Skeletal muscle cell (primary cell): ENCODE measurements around the gene ZNF346.
"Not testable (repeated sequence)": the region's sequence is repeated elsewhere in the genome, so short reads cannot be mapped to it uniquely, and the experiment has no call there.

ENCODE experiments used
- DNase-seq: peaks from one replicate; pipeline ENCODE4 v3.0.0-alpha.2; 2010; ENCODE audit warnings: low read depth
- H3K4me3 ChIP-seq: 2 replicates; pipeline ENCODE4 v1.5.1; 2011; ENCODE audit warnings: low read depth, mild to moderate bottlenecking, control low read depth, low read length, moderate library complexity

ZNF346 gene, protein sequence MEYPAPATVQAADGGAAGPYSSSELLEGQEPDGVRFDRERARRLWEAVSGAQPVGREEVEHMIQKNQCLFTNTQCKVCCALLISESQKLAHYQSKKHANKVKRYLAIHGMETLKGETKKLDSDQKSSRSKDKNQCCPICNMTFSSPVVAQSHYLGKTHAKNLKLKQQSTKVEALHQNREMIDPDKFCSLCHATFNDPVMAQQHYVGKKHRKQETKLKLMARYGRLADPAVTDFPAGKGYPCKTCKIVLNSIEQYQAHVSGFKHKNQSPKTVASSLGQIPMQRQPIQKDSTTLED

DNA sequence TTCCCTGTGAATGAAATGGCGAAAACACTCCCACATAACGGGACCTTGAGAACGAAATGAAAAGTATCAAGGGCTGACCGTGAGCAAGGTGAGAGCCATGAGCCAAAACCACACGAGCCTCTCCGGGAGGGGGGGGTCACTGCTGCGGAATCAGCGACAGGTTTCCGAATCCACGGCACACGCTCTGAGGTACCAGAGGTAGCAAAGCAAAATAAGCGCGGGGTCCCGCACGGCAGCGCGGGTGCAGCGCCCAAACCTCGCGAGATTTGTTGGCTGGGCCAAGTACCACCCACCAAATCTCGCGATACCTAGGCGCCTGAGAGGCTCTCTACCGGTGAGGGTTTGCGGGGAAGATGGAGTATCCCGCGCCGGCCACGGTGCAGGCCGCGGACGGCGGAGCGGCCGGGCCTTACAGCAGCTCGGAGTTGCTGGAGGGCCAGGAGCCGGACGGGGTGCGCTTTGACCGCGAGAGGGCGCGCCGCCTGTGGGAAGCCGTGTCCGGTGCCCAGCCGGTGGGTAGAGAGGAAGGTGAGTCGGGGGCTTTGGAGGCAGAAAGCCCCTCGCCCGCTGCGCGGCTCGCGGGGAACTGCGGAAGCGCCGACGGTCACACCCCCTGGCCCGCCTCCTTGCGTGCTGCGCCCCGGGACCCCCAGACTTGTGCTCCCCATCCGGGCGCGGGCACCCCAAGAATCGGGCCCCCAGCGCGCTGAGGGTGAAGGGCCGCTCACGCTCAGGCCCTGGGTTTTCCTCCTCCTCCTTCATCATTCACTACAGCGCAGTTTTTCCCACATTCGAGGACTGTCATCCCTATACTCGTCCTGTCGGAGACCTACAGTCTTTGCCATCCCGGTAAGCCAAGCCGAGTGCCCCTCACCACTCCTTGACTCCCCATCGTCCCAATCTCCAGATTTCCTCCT is at the start of gene ZNF346:
Gene ZNF346 (plus strand): TSS at position 311 of the 917 bp plus-strand sequence. CDS start 43 bp downstream, at position 354.
- H3K4me3 ChIP-seq = peak within 1 kb of the TSS; percentile 92
- DNase-seq = peak; percentile 78

DNA sequence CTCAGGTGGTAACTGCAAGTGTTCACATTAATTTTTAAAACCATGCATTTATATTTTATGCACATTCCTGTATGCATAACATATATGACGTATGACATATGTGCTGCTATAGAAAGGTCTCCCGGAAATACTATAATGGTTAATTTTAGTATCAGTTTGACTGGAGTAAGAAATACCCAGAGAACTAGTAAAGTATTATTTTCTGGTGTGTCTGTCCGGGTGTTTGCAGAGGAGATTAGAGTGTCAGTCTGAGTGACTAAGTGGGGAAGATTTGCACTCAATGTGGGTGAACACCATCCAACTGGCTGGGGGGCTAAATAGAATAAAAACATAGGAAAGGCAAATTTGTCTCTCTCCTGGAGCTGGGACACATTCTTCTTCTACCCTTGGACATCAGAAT is 42.8 kb upstream of the ZNF346 start:
- no peak for DNase-seq
- no peak overlapping the region for H3K4me3 ChIP-seq

DNA sequence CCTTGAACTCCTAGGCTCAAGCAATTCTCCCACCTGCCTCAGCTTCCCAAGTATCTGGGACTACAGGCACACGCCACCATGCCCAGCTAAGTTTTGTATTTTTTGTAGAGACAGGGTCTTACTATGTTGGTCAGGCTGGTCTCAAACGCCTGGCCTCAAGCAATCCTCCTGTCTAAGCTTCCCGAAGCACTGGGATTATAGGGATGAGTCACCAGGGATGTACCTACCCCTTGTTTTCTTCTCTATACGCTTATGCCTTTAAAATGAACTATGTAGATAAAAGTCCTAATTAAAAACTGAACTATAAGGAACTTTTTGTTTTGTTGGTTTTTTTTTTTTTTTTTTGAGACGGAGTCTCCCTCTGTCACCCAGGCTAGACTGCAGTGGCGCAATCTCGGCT is 41.7 kb upstream of the ZNF346 start:
- H3K4me3 ChIP-seq = no peak overlapping the region
- no peak for DNase-seq

DNA sequence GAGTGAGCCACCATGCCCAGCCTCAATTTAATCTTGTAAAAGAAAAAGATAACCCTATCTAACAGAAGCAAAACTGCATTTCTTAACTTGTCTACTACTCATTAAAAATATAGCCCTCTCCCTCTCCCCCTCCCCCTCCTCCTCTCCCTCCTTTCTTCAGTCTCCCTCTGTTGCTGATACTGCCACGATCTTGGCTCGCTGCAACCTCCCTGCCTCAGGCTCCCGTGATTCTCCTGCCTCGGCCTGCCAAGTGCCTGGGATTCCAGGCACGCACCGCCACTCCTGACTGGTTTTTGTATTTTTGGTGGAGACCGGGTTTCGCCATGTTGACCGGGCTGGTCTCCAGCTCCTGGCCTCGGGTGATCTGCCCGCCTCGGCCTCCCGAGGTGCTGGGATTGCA is 39.4 kb upstream of the ZNF346 start:
- not testable (repeated sequence) for H3K4me3 ChIP-seq, DNase-seq

DNA sequence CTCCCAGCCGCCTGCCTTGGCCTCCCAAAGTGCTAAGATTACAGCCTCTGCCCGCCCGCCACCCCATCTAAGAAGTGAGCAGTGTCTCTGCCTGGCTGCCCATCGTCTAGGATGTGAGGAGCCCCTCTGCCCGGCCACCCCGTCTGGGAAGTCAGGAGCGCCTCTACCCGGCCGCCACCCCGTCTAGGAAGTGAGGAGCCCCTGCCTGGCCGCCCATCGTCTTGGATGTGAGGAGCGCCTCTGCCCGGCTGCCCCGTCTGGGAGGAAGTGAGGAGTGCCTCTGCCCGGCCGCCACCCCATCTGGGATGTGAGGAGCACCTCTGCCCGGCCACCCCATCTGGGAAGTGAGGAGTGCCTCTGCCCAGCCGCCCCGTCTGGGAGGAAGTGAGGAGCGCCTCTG is 38.9 kb upstream of the ZNF346 start:
- H3K4me3 ChIP-seq, DNase-seq: not testable (repeated sequence)

DNA sequence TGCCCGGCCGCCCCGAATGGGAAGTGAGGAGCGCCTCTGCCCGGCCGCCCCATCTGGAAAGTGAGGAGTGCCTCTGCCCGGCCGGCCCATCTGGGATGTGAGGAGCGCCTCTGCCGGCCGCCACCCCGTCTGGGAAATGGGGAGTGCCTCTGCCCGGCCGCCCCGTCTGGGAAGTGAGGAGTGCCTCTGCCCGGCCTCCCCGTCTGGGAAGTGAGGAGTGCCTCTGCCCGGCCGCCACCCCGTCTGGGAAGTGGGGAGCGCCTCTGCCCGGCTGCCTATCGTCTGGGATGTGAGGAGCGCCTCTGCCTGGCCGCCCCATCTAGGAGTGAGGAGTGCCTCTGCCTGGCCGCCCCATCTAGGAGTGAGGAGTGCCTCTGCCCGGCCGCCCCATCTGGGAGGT is 38.3 kb upstream of the ZNF346 start:
- H3K4me3 ChIP-seq, DNase-seq: not testable (repeated sequence)

DNA sequence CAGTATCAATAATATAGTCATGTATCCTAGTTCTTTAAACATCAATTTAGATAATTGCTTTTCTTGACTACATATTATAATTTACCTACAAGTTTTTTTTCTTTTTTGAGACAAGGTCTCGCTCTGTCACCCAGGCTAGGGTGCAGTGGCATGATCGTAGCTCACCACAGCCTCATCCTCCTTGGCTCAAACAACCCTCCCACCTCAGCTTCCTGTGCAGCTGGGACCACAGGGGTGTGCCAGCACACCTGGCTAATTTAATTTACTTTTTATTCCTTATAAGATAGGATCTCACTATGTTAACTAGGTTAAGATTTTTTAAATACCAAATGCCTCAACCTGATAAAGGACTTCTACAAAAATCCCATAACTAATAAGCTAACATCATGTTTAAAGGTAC is 37.0 kb upstream of the ZNF346 start:
- no peak for DNase-seq
- no peak overlapping the region for H3K4me3 ChIP-seq

DNA sequence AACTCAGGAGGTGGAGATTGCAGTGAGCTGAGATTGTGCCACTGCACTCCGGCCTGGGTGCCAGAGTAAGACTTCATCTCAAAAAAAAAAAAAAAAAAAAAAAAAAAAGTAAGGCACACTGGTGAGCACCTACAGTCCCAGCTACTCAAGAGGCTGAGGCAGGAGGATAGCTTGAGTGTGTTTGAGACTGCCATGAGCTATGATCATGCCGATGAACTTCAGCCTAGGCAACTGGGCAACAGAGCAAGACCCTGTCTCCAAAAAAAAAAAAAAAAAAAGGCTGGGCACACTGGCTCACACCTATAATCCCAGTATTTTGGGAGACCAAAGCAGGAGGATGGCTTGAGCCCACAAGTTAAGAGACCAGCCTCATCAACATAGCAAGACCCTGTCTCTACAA is 36.2 kb upstream of the ZNF346 start:
- H3K4me3 ChIP-seq = no peak overlapping the region
- DNase-seq = no peak

DNA sequence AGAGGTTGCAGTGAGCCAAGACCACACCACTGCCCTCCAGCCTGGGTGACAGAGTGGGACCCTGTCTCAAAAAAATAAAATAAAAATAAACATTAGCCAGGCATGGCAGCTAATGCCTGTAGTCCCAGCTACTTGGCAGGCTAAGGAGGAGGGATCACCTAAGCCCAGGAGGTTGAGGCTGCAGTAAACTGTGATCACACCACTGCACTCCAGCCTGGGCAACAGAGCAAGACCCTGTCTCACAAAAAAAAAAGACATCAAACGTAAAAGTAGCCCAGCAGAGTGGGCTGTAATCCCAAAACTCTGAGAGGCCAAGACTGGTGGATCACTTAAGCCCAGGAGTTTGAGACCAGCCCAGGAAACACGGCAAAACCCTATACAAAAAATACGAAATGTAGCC is 34.9 kb upstream of the ZNF346 start:
- H3K4me3 ChIP-seq = no peak overlapping the region
- DNase-seq = no peak

DNA sequence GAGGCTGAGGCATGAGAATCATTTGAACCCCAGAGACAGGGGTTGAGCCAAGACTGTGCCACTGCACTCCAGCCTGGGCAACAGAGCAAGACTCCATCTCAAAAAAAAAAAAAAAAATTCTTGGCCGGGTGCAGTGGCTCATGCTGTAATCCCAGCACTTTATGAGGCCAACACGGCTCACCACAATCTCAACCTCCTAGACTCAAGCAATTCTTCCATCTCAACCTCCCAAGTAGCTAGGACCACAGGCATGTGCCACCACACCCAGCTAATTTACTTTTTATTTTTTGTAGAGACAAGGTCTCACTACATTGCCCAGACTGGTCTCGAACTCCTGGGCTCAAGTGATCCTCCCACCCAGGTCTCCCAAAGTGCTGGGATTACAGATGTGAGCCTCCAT is 29.4 kb upstream of the ZNF346 start:
- DNase-seq, H3K4me3 ChIP-seq: not testable (repeated sequence)

DNA sequence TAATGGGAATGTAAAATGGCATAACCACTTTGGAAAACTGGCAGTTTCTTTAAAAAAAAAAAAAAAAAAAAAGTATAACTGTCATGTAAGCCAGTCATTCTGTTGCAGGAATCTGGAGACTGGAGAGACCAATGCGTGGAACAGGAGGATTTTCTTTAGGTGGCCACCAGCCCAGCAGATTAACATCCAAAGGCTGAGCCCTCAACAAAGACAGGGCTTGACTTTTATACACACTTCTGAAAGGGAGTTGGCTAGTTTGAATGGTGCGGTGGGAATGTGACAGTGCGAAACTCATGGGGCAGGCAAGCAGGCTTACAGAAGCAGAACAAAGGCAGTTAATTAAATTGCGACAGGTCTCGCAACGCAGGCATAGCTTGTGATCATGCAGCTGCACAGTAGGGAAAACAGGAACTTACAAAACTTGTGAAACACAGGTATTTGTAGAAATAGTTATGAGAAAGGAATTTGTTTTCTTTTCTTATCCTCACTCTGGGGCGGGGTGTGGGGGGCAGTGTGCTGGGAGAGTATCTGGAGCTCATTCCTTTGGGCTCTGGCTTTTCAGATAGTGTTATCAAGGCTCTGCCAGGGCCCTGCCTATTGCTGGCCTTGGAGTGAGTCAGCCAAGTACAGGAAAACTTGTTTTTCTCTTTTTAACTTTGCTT is 27.9 kb upstream of the ZNF346 start:
- DNase-seq = no peak
- H3K4me3 ChIP-seq = no peak overlapping the region

DNA sequence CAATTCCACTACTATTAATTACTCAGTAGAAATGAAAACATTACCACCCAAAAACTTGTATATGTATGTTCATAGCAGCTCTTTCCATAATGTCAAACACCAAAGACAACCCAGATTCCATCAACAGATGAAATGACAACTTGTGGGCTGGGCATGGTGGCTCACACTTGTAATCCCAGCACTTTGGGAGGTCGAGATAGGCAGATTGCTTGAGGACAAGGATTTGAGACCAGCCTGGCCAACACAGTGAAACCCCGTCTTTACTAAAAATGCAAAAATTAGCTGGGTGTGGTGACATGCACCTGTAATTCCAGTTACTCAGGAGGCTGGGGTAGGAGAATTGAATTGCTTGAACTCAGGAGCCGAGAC is 27.4 kb upstream of the ZNF346 start:
- DNase-seq = no peak
- H3K4me3 ChIP-seq = no peak overlapping the region

DNA sequence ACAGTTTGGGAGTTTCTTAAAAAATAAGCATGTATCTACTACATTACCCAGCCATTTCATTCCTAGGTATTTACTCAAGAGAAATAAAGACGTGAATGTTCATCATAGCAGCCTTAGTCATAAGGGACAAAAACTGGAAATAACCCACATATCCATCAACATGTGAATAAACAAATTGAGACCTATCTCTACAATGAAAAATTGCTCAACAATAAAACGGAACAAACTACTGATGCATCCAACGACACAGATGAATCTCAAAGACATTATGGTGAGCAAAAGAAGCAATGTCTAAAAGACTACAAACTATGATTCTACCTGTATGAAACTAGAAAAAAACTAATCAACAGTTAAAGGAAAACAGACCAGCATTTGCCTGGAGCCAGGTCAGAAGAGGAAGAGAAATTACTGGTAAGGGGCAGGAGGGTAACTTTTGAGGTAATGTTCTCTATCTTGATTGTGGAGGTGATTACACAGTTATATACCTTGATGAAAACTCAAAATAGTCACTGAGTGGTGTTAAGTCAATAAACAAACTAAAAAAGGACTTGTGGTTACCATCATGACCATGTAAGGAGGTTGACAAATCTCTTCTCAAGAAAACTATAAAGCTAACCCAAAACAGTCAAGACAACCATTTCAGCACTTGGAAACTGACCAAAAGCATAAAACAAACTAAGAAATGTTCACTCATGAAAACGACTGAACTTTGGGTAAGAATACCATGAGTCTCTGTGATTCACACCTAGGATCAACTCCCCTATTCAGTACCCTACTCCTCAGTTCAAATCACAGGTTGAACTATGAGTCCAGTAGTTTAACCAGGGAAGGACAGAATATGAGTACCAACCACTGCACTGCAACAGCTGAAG is 26.4 kb upstream of the ZNF346 start:
- DNase-seq = peak; percentile 39
- no peak overlapping the region for H3K4me3 ChIP-seq

DNA sequence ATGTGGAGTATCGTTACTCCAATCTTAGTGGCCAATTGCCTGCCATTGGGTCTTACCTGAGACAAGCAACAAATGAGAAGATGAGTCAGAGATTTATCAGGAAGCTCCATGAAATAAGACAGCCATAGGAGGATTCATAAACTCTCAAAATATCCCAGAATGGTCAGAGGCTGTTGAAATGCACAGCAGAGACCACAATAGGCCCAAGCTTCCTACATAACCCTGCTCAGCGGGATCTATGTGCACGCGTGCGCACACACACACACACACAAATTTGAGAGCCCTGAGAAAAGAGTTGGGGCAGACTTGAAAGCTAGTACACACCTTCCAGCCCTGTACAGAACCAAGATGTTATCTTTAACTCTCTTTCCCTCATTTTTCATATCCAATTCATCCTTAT is 25.7 kb upstream of the ZNF346 start:
- DNase-seq = no peak
- H3K4me3 ChIP-seq = no peak overlapping the region

DNA sequence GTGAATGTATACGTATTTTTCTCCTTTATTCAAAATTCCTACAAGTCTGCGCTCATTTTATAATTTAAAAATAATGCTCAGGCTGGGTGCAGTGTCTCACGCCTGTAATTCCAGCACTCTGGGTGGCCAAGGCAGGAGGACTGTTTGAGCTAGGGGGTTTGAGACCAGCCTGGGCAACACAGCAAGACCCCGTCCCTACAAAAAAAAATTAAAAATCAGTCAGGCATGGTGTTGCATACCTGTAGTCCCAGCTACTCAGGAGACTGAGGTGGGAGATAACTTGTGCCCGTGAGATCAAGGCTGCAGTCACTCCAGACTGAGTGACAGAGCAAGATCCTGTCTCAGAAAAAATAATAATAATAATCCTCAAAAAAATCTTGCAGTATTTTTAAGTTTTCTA is 23.7 kb upstream of the ZNF346 start:
- no peak overlapping the region for H3K4me3 ChIP-seq
- no peak for DNase-seq

DNA sequence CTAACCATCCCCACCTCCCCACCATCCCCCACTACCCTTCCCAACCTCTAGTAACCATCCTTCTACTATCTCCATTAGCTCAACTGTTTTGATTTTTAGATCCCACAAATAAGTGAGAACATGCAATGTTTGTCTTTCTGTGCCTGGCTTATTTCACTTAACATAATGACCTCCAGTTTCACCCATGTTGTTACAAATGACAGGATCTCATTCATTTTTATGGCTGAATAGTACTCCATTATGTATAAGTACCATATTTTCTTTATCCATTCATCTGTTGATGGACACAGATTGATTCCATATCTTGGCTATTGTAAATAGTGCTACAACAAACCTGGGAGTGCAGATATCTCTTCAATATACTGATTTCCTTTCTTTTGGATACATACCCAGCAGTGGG is 23.0 kb upstream of the ZNF346 start:
- H3K4me3 ChIP-seq, DNase-seq: not testable (repeated sequence)

DNA sequence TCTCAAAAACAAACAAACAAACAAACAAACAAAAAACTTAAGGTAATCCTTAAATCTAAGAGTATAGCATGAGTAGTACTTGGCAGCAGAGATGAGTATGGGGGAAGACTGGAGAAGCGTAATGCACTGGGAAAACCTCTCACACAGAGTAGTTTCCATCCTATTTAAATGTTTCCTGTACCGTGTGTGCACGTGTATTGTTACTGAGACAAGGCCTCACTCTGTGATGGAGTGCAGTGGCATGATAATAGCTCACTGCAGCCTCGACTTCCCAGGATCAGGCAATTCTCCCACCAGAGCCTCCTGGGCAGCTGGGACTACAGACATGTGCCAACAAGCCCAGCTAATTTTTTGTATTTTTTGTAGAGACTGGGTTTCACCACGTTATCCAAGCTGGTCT is 18.8 kb upstream of the ZNF346 start:
- H3K4me3 ChIP-seq = no peak overlapping the region
- no peak for DNase-seq

DNA sequence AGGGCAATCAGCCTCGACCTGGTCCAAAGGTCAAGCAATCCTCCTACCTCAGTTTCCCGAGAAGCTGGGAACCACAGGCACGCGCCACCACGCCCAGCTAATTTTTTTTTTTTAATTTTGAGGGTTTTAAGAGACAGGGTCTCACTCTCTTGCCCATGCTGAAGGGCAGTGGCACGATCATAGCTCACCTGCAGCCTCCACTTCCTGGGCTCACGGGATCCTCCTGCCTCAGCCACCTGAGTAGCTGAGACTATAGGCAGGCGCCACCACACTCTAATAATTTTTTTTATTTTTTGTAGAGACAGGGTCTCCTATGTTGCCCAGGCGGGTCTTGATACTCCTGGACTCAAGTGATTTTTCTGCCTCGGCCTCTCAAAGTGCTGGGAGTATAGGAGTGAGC is 17.5 kb upstream of the ZNF346 start:
- peak overlapping the region; percentile 89 for H3K4me3 ChIP-seq
- DNase-seq = no peak

DNA sequence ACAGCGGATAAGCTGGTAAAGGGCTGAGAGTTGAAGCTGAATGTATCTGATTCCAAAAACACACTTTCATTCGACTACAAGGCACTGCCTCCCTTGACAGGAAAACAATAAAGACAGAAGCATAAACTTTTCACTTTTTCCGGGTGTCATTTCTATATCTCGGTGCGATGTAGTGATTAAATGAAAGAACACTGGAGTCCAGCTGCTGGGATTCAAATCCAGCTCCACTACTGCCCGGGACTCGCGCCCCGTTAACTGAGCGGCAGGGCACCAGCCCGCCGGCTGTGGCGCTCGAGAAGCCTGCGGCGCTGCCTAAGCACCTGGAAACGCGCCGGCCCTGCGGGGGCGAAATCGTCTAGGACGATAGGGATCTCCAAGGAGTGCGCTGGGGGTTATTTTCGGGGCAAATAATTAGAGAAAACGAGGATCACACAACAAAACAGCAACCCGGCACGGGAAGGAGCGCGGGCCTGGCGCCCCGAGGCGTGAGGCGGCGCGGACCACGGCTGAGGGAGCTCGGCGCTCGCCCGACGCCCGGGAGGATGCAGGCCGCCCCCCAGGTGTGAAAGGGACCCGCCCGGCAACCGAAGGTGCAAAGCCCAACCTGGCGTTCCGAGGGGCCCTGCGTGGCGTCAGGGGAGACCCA is 16.8 kb upstream of the ZNF346 start:
- peak overlapping the region; percentile 89 for H3K4me3 ChIP-seq
- no peak for DNase-seq
